HG02610 (cell line): ENCODE measurements around the gene CACNG5.

ENCODE experiments used
- ATAC-seq: cut with Tn5 transposase; IDR thresholded peaks from one replicate; pipeline ENCODE4 v1.9.1; 2021; ENCODE audit warnings: mild to moderate bottlenecking, moderate library complexity; ENCODE audit not compliant: unreplicated experiment

CACNG5 gene

DNA sequence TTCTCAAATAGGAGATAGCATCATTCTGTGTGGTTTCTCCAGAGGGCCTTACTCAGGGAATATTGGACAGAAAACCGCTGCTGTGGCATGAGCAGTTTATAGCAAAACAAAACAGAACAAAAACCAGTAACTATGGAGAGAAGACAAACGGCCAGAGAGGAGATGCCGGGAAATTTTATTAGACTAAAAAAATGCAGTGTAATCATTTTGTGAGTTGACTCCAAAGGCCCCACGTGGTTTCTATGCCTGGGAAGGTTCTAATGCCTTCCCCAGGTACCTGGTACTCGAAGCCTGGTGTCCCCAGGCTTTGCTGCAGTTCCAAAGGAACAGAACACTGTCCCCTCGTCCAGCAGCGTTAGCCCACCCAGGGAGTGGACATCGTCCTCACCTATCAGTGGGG is 12.9 kb upstream of the CACNG5 start:
- no peak for ATAC-seq

DNA sequence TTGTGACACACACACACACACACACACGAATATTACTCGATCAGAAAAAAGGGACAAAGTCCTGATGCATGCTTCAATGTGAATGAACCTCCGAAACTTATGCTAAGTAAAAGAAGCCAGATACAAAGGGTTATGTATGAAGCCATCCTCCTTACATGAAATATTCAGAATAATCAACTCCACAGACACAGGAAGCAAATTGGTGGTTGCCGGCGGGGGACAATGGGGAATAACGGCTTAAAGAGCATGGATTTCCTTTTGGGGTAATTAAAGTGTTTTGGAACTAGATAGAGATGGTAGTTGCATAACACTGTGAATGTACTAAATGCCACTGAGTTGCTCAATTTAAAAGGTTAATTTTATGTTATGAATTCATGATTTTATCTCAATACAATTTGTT is 8.1 kb upstream of the CACNG5 start:
- ATAC-seq = no peak

DNA sequence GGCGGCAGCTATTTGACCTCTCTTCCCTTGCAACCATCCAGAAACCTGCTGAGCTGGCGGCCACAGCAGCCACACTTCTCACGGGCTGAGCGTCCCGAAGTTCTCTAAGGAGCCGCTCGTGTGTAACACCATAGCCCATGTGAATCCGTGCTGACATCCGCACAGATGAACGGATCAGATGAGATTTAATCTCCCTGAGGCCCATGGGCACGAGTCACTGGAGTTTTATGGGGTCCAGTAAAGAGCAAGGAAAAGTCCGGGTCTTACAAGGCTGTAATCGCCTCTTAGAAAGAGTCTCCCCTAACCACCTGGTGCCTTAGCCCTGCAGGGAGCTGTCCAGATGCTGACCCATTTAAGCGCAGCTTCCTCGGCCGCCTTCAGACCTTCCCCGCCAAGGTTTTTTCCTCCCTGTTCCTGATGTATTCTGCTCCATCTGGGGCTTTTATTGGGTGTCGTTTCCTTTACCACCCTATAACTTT is 5.5 kb upstream of the CACNG5 start:
- no peak for ATAC-seq

DNA sequence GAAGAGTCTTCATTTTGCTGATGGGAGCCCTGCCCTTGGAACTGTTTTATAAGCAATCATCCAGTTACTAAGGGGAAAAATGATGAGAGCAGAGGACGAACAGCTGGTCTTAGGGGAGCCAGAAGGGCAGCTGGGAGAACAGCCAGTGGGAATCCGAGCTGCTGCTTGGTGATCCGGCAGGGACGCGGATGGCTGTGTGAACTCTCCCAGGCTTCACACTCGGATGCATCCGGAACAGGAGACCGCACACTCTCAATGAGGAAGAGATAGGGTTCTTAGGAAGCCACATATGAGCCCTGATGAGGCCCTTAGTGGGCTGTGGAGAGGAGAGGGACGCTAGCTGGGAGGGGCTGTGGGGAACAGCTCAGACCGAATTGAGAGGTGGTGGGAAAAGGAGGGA is 5.0 kb upstream of the CACNG5 start:
- no peak for ATAC-seq

DNA sequence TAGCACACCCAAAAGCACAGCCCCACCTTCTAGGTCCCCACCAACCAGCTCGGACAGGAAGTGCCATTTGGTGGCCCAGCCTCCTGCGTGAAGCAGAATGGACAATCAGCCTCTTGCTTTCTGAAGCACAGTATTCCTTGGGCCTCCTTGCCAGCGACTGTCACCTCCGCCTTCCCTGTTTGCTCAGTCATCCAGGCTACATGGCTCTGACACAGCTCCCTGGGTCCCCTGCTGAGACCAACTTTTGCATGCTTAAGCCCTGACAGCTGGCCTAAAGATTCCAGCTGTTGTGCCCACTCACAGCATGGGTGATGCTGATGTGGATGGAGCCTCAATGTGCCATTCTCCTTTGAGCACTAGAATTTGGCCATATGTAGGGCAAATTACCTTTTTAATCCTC is 4.5 kb upstream of the CACNG5 start:
- ATAC-seq = no peak

DNA sequence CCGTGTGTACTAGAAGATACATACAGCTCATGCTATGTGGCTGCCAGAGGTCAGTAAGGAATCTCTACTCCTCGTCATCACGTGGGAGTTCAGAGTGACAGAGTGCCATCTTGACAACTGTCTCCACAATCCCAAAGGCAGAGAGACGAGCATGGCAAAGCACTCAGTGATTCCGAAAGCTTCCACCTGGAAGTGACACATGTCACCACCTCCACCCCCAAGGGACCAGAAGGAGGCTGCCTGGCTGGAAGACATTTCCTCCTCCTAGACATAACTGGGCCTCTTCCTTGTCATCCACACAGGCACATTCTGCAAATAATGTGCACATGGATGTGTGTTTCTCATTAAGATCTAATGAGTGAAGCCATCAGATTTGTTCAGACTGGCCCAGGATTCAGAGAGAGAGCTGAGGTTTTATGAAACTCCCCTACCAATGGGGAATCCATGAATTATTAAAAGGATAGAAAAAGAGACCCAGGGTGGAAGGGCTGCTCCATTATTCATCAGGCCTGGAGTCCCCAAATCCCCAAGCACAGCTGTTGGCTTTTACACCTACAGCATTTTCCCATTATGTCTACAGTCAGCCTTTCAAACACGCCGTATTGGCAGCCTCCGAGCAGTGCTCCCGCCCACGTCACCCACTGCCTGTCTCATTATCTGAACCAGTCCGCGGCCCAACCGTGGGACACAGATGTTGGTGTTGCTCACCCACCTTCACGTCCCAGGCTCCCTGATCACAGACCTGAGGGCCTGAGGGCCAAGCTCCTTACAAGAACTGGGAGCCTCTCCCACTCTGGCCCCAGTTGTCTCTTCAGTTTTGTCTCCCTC is 3.3 kb upstream of the CACNG5 start:
- ATAC-seq = no peak

DNA sequence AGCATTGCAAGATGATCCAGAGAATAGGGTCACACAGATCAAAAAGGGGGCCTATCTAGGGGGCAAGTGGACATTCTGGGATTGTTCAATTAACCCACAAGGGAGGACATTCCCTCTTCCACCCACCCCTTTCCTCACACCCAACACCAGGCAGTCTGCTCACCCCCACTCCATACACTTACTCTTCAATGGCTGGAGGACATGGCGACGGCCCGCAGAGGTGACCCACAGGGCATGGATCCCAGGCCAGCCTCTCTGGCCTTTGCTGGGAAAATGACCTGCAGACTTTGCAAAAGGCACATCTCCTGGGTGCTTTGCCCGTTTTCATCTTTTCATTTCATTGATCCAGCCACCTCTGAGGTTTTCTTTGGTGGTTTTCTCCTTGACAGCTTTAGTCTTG is 1.7 kb upstream of the CACNG5 start:
- ATAC-seq = no peak

DNA sequence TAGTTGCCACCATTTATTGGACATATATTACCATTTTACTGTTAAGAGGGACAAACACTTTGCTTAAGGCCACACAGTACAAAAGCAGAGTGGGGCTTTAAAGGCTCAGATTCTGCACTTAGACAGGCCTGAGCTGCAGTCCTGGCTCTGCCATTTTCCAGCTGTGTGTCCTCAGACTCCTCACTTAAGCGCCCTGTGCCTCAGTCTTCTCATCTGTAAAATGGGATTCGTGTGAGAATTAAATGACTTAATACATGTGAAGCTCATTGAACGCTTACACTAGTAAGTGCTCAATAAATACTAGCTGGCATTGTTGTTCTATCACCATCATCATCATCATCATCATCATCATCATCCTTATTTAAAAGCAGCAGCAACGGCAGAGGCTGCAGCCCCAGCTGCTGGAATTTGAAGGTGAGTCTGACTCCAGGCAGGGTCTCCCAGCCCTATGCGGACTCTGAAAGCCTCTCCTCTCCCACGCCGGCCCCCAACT is 445 bp upstream of the CACNG5 start:
- ATAC-seq = no peak

DNA sequence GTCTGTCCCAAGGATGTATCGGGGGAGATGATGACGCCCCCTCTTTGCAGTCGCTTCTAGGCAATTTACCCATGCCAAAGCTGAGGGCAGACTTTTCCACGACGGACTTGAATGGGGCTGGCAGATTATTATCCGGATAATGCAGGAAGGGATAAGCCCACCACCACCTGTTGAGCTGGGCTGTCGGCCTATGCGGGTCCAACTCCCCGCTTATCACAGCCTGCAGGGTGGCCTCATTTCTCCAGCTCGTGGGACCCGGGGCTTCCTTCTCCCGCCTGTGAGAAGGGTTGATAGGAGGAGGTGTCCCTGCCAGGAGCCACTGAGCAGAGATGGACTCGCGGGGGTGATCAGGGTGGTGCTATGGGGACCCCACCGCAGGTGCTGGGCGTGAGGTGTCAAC is 559 bp downstream of the CACNG5 start:
- ATAC-seq = no peak

DNA sequence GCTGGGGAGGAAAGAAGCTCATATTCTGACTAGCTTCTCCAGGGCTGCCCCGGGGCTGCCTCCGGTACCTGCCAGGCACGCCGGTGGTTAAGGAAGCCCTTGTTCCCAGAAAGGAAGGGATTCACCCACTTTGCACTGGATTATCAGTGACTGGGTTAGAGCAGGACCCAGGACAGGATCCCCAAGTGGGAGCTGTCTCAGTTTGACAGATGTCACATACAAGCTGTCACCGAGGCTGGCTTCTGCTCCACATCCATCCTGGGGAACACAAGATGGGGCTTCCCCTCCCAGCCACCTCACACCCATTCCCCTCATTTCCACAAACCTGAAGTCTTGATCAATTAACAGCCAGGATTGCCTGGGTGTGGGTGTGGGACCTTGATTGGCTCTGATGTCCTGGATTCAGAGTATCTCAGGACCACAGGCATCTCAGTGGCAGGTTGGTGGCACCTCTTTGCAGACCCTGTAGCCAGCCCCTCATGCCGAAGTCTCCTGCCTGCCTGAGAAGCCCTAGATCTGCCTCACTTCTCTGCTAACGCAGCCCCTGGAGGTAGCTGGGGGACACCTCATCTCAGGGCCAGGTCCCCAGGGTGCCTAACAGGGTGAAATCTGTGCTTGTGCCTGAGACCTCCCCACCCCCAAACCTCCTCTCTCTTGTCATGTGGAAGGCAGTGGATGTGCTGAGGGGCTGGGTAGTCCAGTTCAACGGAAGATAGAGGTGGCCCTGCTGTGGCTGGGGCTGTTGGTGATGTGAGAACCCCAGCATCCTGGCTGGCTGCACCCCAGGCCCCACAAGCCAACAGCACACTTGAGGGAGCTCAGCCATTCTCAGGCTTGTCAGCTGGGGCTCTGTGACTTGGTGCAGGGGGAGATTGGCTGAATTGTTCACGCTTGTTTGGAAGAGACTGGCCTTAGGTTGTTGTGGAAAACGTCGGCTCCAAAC is 1.4 kb downstream of the CACNG5 start:
- ATAC-seq = no peak

DNA sequence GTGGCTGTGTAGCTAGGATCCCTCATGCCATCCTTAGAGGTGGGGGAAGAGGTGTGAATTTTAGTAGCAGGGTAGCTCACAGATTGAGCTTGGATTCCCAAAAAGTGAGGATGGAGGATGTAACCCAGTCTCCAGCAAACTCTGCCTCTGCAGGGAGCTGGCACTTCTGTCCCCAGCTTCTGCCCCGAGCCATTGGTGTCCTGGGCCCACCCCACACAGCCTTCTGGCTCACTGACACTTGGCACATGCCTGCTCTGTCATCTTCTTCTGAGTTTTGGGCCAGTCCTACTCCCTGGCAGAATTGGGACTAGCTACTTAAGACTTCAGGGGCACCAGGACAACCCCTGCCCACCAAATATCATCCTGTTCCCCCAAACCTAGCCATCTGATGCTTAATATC is 2.3 kb downstream of the CACNG5 start:
- no peak for ATAC-seq

DNA sequence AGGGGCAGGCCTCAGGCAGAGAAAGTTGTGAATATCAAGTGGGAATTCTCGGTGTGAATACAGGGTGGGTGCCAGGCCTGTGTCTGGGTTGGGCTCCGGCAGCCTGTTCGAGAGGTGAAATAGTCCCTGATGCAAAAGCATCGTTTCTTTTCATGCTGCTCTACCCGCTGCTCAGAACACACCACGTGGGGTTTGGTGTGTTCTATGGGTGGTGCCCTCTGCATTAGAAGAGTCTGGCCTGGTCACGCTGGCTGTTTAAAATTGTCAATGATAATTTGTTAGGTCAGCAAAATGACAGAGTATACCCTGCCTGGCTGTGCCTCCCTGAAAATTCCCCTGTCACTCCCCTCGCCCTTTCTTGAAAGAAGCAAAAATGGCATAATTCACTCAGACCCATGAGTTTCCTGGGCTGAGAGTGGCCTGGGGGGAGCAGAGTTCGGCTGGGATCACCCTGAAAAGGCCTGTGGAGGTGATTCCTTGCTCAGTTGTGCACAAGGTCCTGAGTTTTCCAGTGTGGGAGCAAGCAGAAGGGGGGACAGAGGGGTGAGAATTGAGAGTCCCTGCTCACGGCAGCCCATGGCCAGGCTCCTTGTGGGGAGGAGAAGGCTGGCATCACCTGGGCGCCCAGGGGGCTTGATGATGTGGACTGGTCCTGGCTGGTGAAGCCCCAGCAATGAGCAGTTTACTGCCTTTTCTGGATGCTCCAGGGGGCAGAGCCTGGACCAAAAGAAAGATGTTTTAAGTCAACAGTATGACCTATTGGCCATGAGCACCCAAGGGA is 3.2 kb downstream of the CACNG5 start:
- ATAC-seq = no peak

DNA sequence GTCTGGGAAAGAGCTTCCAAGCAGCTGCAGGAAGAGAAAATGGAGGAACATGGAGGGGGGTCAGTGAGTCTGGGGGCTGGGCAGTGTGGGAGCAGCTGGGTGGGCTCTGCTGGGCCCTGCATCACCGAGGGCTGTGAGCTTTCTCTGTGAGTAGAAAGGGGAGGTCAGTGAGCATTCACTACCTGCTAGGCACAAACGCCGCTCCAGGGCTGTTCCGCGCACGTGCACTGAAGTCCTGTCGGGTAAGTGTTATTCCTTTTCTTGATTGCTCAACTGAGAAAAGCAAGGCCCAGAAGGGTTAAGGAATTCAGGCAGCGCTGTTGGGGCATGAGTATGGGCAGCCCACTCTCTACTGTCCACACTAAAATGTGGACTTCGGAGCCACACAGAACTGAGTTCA is 4.7 kb downstream of the CACNG5 start:
- ATAC-seq = no peak

DNA sequence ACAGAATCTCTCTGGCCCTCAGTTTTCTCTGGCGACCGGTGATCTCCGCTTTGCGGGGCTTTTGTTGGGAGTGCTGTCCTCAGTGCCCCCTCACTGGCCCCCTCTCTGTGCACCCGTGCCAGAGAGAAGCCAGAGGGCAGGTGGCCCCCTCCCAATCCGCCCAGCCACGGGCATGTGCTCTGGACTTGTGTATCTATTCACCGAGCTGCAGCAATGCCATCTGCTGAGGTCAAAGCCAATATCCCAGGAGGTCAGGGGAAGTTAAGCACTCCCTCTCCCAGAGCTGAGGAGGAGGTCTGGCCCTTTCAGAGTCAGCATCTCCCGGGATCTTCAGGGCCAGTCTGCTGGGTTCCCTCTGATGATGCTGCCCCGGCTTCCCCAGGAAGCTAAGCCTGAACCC is 5.1 kb downstream of the CACNG5 start:
- no peak for ATAC-seq

DNA sequence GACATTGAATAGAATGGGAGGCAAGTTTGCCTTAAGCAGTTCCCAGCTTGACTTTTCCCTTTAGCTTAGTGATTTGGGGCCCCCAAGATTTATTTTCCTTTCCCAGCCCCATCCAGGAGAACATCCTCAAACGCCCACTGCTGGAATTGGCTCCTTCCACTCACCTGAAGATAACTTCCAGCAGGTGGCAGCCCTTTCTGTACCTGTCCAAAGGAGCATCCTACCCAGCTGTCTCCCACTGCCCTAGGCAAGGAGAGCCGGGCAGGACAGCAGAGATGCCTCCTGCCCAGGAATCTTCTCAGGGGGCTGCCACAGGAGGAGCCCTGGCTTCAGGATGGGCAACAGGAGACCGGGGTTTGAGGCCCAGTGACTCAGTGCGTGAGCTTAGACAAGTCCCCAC is 6.4 kb downstream of the CACNG5 start:
- no peak for ATAC-seq

DNA sequence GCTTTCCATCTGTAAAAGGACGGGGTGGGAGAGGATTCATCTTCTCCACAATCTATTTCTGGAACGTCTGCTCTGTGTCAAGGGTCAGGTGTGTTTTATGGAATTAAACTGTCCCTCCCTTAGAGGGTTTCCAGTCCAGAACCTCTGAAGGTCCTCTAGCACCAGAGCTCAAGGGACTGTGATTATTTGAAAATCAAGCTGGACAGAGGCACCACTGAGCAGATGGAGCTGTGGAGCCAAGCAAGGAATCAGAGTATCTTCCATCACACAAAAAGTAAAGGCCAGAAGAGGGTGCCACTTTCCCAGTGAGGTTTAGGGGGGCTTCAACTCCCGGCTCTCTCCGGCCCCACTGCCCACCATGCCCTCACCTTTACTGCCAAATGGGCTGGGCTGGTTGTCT is 6.8 kb downstream of the CACNG5 start:
- ATAC-seq = no peak

DNA sequence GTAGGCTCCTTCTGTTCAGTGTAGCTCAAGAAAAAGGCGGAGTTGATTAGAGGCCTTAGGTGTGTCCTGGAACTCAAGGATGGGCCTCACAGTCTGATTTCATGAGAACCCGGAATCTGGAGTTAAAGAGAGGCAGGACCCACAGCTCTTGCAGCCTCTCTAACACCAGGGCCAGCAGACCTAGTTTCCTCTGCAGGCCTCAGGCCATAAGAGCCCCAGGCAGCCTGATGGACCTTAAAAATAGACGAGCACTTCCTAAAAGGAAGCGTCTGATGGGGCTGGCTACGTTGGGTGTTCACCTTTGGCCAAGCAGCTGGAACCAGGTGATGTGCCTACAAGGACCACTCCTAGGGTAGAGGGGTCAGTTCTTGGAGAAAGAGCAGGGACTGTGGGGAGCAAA is 7.6 kb downstream of the CACNG5 start:
- ATAC-seq = no peak

DNA sequence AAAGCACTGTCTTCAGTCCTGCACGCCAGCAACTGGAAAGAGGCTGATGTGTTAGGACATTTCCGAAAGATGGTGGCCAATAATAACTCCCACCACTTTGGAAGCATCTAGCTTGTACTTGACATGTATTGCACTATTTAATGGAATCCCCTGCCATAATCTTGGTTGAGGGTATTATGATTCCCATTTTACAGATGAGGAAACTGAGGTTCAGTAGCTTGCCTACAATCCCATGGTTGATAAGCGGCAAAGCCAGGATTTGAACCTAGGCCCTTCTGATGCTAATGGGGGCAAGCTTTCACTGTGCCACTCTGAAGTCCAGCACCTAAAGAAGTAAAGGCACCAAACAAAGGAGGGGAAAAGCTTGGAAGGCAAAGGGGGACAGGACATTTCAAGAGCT is 8.0 kb downstream of the CACNG5 start:
- no peak for ATAC-seq

DNA sequence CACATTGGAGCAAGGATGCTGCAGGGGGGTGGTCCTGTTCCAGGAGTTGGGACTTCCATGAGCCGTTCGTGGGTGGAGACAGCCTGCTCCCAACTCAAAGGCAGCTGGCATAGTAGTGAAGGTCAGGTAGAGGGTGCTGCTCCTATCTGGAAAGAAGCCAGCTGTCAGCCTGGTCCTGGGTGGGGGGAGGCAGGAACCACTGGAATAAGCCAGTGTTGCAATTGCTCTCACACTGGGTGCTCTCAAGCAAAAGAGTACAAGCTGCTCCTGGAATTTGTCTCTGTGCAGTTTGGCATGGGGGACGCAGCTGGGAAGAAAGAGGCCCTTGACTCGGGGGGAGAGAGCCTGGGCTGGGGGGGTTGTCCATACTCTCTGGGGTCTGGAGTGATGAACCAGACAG is 8.7 kb downstream of the CACNG5 start:
- no peak for ATAC-seq

DNA sequence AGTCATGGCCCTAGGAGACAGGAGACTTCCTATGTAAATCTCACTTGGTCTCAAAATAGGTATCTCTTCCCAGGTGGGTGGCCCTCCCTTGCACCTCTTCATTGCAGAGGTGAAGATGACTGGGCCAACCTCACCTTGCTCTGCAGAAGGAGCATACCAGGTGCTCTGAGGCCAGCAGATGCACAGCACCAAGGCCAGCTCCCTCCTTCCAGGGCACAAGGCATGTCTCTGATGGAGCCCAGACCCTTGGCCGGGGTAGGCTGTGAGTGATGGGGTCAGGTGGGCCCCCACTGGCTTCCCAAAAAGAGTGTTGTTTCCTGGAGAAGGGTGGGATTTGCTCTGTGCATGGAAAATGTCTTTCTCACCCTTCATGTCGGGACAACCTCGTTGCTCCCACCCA is 12.8 kb downstream of the CACNG5 start:
- ATAC-seq = no peak

DNA sequence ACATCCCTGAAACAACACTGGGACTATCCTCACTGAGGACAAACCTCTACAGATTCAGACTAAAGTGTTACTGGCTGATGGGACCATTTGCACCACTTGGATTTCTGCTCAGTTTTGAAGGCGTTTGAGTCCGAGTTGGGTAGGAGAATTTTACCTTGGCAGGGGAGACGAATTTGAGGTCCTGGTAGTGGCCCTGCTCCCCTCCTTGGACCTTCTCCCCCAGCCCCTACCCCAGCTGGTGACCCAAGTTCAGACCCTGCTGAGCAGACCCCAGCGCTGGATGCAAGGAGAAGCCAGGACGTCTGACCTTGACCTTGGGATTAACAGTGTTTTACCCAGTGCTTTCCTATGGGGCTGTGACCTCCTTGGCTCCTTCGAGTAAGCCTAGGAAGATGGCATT is 13.6 kb downstream of the CACNG5 start:
- ATAC-seq = no peak
